NOMO-1 treated with dmso at 0.1 percent for 144 hours (cell line): Measurements from ENCODE around the gene PLXDC1.
"Not testable (repeated sequence)": the region's sequence is repeated elsewhere in the genome, so short reads cannot be mapped to it uniquely, and the experiment has no call there.

ENCODE experiments used
- DNase-seq: peaks from one replicate; lab custom pipeline; 2025; ENCODE audit not compliant: unreplicated experiment; lab: John Stamatoyannopoulos, UW

The PLXDC1 gene

DNA sequence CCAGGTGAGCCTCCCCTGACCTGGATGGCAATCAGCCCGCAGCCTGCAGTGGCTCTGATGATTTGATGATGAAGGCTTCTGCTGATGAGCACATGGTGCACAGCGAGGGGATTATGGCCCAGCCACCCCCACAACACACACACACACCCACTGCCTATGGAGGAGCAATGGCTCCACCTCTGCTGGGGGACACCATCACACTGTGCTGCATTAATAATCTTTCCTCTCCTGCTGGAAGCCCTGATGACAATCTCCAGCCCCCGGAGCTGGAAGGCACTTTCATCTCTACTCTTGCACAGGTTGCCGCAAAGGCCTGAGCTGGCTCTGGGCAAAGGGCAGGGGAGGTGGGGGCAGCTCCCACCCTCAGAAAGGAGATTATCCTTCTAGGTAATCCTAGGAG is 79.9 kb downstream of the PLXDC1 start:
- DNase-seq, result no peak

GRCh38 chr17:39069114-39069756 is 82.2 kb downstream of the PLXDC1 start:
- peak; percentile 9 for DNase-seq

- no peak for DNase-seq
These were observed 86.6 kb downstream of the PLXDC1 start for GRCh38 chr17:39064819-39065218.

DNA sequence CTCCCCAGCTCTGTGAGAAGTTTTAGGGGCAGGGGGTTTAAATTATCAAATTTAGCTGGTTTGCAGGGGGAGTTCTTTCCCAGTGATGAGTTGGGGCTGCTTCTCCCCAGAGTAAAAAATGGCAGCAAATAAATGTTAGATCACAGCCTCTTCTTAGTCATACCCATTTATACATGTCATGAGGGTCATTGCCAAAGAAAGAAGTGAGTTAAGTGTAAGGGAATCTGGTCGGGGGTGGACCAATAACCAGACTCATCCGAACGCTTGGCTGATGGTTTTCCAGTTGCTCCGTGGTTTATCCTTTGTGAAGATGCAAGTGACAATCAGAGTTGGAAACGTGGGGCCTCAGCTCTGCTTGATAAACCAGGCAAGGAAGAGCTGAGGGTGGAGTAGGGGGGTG is 87.1 kb downstream of the PLXDC1 start:
- DNase-seq, result no peak

DNA sequence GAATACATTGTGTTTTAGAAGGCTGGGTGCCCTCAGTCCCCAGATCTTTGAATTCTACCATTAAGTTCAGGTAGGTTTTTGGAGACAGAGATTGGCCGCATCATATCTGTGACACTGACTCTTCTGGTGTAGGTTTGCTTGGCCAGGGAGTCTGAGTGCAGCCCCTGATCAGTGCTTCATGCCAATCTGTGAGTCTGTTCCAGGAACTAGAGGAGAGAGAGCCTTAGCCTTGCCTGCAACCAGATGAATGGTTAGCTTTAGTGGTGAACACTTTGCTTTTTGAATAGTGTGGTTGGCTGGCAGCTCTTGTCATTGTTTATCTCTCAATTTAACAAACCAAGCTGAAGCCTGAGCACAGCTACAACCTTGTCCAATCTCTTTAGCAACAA is 87.8 kb downstream of the PLXDC1 start:
- no peak for DNase-seq

- DNase-seq, result no peak
These were observed 88.4 kb downstream of the PLXDC1 start for GRCh38 chr17:39062846-39063680.

GRCh38 chr17:39058524-39058923 is 92.9 kb downstream of the PLXDC1 start:
- DNase-seq, result no peak

GRCh38 chr17:39057701-39058206 is 93.7 kb downstream of the PLXDC1 start:
- DNase-seq, result no peak

DNA sequence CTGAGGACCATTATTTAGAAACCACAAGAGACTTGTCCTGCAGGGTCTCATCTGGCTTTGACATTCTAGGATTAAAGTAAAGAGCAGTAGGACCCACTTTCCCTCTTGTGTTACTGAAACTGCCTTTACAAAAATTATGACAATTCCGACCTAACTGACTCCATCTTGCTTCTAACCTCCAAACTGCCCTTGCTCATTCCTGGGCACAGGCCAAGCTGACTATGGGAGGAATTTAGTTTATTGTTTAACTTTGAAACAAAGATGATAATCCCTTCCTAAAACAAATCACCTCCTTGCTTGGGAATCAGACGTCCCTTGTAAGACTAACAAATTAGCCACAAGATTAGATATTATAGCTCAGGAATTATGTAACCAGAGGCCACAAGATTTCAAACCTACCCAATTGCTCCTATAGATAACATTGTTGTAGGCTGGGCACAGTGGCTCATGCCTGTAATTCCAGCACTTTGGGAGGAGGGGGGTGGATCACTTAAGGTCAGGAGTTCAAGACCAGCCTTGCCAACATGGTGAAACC is 97.3 kb downstream of the PLXDC1 start:
- no peak for DNase-seq

- DNase-seq, result not testable (repeated sequence)
These were observed 99.0 kb downstream of the PLXDC1 start for GRCh38 chr17:39052423-39052822.

DNA sequence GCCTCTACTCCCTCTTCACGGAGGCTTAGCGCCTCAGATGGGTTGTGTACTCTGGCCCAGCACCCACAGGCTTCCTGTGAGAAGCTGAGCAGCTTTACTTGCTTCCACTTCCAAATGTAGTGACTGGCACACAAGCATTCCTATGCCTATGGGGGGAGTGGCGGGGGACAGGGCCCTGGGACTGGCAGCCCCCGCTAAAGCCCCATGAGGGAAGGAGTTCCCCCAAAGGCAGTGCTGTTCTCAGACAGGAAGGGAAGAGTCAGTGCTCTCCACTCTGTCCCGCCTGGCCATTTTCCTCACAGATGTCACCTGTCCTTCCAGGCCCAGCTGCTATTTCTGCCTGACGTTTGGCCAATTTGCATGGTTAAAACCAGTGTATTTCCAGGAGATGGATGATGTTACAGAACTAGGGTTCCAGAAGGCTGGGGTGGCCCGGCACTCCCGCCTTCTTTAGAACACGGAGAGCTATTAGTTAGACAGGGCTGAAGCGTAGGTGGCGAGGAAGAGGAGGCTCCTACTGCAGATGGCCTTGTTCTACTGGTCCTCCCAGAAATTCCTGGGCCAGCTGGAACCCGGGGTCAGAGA is 100.3 kb downstream of the PLXDC1 start:
- DNase-seq, result no peak

GRCh38 chr17:39045948-39046679 is 105.3 kb downstream of the PLXDC1 start:
- no peak for DNase-seq

DNA sequence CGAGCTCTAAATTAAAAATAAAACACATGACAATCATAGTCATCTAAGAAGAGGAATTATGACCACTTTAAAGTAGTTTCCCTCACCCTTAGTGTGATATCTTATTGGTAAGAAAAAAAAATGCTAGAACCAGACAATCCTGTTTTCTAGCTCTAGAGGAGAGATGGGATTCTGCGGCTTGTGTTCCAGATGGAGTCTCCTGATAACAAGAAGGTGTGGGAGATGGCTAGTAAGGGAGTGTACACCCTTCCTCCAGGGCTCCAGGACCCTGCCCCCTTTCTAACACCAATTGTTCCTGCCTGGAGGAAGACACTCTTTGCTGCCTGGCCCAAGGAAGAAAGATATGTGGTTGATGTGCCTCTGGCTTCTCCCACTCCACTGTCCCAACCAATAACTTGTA is 115.4 kb downstream of the PLXDC1 start:
- DNase-seq, result no peak

DNA sequence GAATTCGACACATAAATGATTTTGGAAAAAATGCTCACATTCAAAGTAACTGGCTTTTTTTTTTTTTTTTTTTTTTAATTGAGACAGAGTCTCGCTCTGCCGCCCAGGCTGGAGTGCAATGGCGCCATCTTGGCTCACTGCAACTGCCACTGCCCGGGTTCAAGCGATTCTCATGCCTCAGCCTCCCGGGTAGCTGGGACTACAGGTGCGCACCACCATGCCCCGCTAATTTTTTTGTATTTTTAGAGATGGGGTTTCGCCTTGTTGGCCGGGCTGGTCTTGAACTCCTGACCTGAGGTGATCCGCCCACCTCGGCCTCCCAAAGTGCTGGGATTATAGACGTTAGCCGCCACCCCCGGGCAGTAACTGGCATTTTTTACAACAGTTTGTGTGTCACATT is 115.9 kb downstream of the PLXDC1 start:
- not testable (repeated sequence) for DNase-seq

GRCh38 chr17:39028690-39029089 is 122.7 kb downstream of the PLXDC1 start:
- DNase-seq, result no peak

GRCh38 chr17:39027455-39028035 is 123.9 kb downstream of the PLXDC1 start:
- no peak for DNase-seq

GRCh38 chr17:39026980-39027451 is 124.4 kb downstream of the PLXDC1 start:
- DNase-seq, result no peak

DNA sequence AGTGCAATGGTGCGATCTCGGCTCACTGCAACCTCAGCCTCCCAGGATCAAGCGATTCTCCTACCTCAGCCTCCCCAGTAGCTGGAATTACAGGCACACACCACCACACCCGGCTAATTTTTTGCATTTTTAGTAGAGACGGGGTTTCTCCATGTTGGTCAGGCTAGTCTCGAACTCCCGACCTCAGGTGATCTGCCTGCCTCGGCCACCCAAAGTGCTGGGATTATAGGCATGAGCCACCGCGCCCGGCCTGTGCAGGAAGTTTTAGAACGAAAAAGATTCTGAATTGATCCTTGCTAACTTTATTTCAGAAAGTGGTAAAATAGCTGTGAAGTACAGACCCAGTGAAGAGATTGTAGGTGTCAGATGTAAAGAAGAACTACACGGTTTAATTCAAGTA is 125.1 kb downstream of the PLXDC1 start:
- not testable (repeated sequence) for DNase-seq

DNA sequence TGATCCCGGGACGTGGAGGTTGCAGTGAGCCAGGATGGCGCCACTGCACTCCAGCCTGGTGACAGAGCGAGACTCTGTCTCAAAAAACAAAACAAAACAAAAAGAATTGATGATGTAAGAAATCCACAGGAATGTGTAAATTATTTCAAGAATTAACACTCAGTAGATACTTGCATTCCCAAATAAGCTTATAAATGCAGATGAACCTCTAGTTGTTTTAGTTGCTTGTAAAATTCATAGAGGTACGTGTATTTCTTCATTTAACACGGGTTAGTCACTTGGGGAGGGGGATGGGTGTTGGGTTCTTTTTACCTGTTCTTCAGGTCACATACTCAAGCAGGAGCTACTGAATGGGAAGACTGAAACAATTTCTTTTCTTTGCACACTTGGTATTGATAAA is 128.5 kb downstream of the PLXDC1 start:
- no peak for DNase-seq

- not testable (repeated sequence) for DNase-seq
These were observed 131.4 kb downstream of the PLXDC1 start for GRCh38 chr17:39020037-39020436.
